Melanocyte of skin (primary cell): ENCODE data around the gene OSMR. TPM values are rescaled to one million over a fixed set of nuclear protein-coding genes. Genes with fewer than 3 reads are reported as not detected.

Source experiments
- total RNA-seq, 2 donors: library from RNA; depleted of rRNA; stranded (reverse); fragments of >200 nt; gene quantifications; 2 replicates each; pipeline ENCODE4 v1.2.3, GENCODE V29; 2012

Gene OSMR
- 10 to 100 TPM; 15.5 to 29.0 TPM for total RNA-seq

DNA sequence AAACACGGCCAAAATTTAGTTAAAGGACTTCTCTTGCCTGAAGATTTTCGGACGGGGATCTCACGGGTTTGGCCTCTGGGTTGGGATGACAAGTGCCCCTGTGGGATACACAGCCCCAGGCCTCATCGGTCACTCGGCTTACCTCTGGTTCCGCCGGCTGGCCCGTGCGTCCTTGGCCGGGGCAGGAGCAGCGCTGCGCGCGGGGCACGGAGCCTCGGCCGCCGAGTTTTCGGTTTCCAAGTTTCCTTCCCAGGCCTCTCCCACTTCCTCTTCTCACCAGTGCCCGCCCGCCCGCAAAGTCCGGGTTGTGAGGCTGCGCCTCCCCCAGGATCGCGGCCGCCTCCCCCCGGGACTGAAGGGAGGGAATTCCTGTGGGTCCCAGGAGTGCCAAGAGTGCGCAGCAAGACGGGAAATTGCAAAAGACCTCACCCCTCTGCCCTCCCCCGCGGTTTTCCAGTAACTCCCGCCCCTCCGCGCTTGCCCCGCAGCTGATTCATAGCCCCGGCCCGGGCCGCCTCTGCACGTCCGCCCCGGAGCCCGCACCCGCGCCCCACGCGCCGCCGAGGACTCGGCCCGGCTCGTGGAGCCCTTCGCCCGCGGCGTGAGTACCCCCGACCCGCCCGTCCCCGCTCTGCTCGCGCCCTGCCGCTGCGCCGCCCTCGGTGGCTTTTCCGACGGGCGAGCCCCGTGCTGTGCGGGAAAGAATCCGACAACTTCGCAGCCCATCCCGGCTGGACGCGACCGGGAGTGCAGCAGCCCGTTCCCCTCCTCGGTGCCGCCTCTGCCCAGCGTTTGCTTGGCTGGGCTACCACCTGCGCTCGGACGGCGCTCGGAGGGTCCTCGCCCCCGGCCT, at the start of gene OSMR:
OSMR (plus strand) TSS at position 487 of the 853 bp plus-strand sequence. CDS start 23,033 bp downstream, outside the sequence.

Other genes with a start within 250 kb of the OSMR start
- 10 to 100 TPM; 52.6 to 54.0 TPM for gene RICTOR, start 228.4 kb downstream of the OSMR start, total RNA-seq